Left ventricle myocardium superior (tissue), 1 donor: ENCODE results near the gene NAALADL2. TPM values are rescaled to one million over a fixed set of nuclear protein-coding genes. Genes with fewer than 3 reads are reported as not detected.
A peak's percentile ranks its signal among the peaks of the same experiment; 100 is the strongest.
"Not testable (repeated sequence)": the region's sequence is repeated elsewhere in the genome, so short reads cannot be mapped to it uniquely, and the experiment has no call there.

ENCODE experiments used
- ATAC-seq: fragments of 200-7000 bp; cut with Tn5 transposase; one replicate; pipeline ENCODE4 v1.9.1; 2020; ENCODE audit warnings: mild to moderate bottlenecking, moderate library complexity
- DNase-seq: peaks from one replicate; pipeline ENCODE4 v3.0.0-alpha.2; 2020
- intact Hi-C: fragments of 100-400 bp; cut with micrococcal nuclease; formaldehyde crosslinking; loops from one replicate; pipeline ENCODE4 v1.11.0; 2022
- total RNA-seq: library from RNA; stranded (reverse); fragmentation: NEBNext Ultra II Directional; extraction: Animal tissue kit (Norgen Biotek cat#: 25700); gene quantifications from one replicate; pipeline ENCODE4 v1.2.1, GENCODE V29; 2021
- donor health status: DM: no; HTN: yes; CAD: no; lungs with severe emphysema.

Gene NAALADL2
- total RNA-seq, 1 donor from 2014 or later = 3.1 TPM

DNA sequence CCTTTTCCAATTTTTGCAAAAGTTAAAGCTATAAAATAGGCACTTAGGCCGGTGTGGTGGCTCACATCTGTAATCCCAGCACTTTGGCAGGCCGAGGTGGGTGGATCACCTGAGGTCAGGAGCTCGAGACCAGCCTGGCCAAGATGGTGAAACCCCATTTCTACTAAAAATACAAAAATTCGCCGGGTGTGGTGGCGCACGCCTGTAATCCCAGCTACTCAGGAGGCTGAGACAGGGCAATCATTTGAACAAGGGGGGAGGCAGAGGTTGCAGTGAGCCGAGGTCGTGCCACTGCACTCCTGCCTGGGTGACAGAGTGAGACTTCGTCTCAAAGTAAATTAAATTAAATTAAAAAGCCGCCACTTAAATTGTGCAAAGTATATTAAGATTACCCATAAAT lies 412.3 kb downstream of the NAALADL2 start:
- DNase-seq, intact Hi-C loops, ATAC-seq: not testable (repeated sequence)

DNA sequence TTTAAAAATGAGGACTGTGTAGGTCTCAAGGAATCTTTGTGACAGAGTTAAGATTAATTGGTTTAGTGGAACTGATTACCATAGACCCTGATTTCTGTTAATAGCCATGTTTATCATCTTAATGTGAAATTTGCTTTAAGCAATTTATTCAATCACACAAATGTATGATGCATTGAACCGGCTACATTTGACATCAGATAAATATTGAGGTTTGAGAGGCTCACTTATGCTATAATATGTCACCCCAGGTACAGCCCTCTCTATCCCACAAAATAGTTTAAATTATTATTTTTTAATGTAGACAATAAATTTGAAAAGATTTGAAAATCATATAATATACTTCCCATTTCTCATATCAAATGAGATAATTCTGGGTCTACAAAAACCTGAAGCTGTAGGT lies 413.3 kb downstream of the NAALADL2 start:
- ATAC-seq = no peak
- intact Hi-C loops = no loop called here
- no peak for DNase-seq

DNA sequence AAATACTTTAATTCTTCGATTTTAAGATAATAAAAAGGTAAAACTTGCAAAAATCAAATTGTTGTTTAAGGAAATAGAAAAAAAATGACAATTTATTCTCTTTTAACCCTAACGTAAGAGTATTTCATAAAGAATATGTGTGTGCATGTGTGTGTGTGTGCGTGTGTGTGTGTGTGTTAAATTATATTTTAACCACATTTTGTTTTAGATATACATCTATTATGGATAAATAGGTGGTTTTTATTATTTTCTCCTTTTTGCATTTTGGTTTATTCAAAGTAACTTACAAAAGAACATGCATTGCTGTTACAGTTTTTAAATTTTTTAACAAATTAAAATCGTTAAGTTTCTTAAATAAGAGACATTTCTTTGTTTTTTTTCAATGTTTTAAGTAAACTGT lies 414.4 kb downstream of the NAALADL2 start:
- DNase-seq = no peak
- intact Hi-C loops = no loop called here
- no peak for ATAC-seq

DNA sequence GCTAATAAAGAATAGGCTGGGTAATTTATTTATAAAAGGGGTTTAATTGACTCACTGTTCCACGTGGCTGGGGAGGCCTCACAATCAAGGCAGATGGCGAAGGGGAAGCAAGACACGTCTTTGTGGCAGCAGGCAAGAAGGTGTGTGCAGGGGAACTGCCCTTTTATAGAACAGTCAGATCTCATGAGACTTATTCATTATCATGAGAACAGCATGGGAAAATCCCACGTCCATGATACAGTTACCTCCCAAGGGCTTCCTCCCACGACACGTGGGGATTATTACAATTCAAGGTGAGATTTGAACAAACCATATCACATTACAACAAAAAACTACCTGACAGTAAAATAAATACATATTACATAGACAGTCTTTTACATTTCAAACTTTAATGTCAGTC lies 414.9 kb downstream of the NAALADL2 start:
- intact Hi-C loops = no loop called here
- DNase-seq = no peak
- no peak for ATAC-seq

DNA sequence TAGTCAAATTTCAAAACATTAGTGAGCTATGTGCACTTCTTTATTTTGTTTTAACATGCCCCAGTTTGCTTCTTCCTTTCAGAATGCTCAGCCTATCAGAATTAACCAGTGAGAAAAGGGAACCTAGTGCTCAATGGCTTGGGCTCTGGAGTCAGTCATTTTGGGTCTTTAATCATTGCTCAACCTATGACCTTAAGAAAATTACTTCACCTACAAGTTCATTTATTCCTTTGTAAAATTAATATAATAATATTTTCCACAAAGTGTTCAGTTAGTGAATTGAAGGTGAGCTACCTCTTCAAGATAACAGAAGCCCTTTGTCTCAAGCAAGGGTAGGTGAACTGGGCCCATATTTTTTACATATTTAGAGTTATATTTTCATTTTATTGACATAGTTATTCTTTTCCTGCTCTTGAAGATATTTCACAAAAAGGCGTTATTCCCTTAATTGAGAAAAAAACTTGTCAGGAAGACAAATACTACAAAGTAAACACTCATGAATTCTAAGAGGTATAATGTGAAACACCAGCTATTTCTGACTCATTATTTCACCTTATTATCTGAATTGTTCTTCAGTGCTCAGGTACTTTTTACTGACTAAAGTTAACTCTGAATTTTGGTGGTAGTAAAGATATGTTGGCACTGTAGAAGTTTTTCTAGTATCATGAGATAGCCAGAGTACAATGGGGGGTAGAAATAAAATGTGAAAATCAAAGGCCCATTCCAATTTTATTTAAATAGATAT lies 415.5 kb downstream of the NAALADL2 start:
- intact Hi-C loops = no loop called here
- ATAC-seq (no peak), DNase-seq (no peak)

DNA sequence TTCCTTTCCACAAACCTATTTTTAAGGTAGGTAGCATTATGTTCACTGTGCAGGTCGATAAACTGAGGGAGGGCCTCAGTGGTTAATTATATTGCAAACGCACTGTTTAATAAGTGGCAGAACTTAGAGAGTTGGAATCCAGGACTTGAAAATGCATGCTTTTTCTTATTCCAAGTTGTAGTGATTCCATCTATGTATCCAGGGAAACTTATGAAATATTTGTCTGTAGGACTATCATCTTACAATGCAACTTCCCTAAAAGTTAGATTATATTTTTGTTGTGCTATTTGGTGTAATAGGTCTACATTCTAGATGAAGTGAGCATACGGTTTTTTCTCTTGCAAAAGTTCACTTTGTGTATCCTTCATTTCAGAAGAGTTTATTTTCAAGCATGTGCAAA lies 419.5 kb downstream of the NAALADL2 start:
- DNase-seq (no peak), ATAC-seq (no peak)
- intact Hi-C loops = no loop called here

DNA sequence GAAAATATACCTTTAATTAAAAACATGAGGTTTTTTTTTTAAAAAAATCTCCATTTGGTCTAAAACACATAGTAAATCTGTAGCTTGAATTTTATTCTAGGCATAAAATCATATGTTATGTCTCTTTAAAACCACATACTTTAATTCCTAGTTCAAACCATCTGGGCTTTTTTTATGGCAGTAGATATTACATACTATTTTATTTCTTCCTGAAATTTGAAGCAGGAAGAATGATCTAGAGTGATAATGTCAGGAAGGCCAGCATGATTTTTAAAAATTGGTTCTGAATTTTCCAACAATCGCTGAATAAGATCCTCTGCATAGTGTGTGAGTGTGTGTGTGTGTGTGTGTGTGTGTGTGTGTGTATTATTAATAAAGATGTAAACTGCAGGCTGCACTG lies 420.3 kb downstream of the NAALADL2 start:
- ATAC-seq = no peak
- DNase-seq = no peak
- intact Hi-C loops = no loop called here

DNA sequence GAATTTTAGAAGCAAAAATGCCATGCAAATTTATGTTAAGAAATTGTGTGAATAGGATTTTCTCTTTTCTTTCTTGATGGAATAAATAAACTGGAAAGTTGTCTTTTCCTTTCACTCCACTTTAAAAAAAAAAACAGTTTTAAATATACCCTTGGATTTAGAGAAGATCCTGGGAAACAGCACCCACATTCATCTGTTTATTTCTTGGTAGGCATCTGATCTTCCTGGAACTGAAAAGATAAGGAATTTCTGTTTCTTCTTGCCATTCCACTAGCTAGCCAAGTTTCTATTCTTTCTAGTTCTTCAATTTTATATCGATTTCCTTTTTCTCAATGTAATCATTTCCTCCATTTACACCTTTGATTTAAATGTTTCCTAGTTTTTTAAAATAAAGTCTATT lies 420.8 kb downstream of the NAALADL2 start:
- no peak for DNase-seq
- no peak for ATAC-seq
- intact Hi-C loops = no loop called here

DNA sequence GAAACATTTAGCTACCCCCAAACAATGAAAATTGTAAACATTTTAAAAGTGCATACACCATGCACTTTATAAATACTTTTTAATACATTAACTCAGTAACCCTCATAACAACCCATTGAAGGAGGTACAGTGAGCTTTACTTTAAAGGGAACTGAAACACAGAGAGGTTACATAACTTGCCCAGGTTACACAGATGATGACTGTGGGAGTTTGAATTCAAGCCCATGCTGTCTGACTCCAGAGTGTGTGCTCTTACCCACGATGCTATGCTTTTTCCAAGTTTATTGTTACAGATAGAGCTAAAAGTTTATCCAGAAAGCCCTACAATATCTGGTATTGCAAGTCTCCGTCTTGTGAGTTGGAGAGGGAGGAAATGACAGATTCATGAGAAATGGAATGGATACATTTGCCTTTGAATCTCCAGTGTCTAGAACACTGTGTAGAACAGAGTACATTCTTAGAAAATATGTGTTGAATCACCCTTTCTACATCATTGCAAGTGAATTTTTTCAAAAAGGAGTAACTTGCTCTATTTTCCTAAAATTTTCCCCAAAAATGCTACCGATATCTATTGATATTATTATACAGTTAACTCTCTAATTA lies 428.3 kb downstream of the NAALADL2 start:
- intact Hi-C loops = no loop called here
- DNase-seq = no peak
- ATAC-seq = no peak

DNA sequence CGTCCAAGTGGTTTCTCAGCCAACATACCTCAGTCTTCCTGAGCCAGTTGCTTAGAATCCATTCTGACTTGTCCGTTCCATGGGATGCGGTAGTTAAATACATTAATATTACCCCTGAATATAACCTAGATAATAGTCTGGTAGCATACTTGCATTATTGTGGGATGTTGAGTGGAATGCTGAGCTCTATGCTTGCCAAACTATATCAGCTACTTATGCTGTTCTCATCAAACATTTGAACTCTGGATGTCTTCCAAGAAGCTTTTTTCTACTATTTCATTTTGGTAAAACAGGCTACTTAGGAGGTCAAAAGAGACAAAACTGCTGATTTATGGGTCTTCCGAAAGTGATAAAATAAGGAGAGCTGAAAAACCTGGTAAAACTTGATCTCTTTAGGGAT lies 429.5 kb downstream of the NAALADL2 start:
- ATAC-seq = no peak
- intact Hi-C loops = no loop called here
- no peak for DNase-seq

DNA sequence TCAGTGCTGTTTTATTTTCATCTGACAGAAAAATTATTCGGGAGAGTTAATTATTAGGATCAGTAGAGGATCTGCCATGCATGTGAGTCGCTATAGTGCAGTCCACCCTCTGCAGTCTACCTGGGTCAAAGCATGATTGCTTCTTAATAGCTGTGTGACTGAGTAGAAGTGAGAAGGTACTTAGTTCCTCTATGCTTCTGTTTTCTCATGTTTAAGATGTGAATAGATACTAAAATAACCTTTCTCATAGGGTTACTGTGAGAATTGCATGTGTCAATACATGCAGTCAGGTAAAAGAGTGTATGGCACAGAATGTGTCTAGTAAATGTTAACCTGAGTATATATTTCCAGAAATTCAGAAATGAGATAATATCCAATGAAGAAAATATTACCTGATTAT lies 435.7 kb downstream of the NAALADL2 start:
- ATAC-seq (no peak), DNase-seq (no peak)
- intact Hi-C loops = no loop called here

DNA sequence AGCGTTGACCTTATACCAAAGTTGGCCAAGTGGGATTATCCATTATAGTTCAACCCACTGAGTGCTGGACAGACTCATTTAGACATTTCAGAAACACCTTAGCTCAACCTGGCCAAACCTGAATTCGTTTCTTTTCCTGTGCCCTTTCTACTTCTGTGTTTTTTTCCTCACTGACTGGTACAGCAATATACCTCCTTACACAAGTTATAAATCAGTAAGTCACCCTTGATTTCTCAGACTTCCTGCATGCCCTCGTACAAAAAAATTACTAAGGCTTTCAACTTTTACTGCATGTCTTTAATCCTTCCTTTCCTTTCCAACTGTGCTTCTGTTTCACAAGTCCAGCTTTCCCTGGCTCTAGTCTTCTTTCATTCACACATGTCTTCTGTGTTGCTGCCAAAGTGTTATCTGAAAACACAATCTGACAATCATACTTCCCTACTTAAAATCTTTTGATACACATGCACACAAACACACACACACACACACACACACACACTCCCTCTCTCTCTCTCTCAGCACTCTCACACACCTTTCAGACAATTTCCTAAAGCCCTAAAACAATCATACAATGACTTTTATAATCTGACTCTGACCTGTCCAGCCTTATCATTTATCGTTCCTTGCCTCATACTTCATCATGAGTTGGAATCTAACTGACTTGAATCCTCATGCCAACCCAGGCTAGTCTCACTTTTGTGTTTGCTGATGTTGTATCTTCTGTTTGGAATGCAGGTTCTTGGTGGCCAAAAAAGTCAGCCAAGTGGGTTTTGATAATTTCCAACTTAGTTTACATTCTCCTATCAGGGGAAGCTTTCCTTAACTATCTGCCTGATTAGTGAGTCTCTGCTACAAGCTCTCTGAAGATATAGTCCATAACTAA lies 436.4 kb downstream of the NAALADL2 start:
- intact Hi-C loops = no loop called here
- ATAC-seq (no peak), DNase-seq (no peak)

DNA sequence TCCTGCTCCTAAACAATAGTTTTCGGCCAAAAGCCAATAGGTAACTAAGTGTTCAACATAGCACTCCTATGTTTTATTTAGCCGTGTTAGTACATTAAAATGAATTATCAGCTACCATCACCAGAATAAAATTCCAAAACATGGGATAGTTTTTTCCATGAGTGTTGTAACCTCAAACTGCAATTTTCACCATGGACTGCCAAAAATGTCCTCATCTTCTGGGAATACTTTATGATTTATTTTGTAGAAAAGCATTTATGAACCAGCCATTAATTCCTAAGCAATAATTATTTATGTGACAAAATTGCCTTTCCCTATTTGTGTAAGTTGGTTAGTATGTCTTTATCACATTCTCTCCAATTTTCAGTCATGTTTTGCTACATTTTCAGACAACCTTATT lies 438.1 kb downstream of the NAALADL2 start:
- DNase-seq (no peak), ATAC-seq (no peak)
- intact Hi-C loops = no loop called here

DNA sequence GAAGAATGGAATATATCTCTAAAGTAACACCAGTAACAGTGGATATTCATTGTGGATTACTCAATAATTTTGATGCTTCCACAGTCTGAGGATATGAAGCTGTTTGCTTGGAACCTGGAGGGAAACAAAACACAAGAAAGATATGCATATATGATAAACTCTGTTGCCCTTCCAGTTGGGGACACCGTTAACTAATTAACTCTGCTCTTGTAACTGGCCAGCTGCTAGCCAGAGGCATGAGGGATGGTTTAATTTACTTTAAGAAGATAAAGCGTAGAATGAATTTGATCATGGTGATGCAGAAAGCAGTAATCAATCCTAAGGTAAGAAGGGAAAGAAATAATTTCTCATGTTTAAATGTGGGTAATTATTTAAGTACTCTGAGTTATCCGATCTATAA lies 442.6 kb downstream of the NAALADL2 start:
- DNase-seq (no peak), ATAC-seq (no peak)
- intact Hi-C loops = no loop called here

DNA sequence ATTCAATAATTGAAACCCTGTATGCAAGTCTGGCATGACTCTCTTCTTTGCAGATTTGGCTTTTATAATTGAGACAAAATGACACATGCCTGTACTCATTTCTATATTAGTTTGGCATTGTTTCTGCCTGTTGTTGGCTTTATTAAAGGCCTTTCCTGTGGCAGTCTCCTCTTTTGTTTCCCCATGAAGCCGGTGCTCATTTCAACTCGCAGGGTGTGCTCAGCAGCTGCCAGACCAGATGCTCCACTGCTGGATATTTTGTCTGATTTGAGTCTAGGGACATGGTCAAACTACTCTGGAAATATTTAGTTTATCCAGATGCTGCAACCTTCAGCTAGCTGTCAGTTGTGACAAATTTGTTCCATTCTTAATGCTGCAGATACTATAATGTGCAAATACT lies 445.3 kb downstream of the NAALADL2 start:
- intact Hi-C loops = no loop called here
- peak; percentile 77 for ATAC-seq
- DNase-seq = peak; percentile 33

DNA sequence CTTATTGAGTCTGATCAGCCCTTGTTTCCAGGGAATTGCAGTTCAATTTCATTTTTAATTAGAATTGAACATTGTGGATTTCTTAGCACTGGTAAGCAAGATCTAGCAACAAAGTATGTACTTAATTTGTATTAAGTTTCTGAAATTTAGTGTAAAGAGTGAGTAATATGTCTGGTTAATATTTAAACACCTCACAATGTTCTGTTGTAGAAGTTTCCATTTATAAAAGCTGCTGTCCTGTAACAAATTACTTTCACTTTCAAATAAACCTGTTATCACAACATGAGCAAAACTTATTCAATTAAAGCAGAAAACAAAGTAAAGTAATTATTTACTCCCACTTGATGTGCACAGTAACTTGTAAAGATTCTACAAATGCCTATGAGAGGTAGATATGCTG lies 448.5 kb downstream of the NAALADL2 start:
- ATAC-seq (no peak), DNase-seq (no peak)
- intact Hi-C loops = no loop called here

DNA sequence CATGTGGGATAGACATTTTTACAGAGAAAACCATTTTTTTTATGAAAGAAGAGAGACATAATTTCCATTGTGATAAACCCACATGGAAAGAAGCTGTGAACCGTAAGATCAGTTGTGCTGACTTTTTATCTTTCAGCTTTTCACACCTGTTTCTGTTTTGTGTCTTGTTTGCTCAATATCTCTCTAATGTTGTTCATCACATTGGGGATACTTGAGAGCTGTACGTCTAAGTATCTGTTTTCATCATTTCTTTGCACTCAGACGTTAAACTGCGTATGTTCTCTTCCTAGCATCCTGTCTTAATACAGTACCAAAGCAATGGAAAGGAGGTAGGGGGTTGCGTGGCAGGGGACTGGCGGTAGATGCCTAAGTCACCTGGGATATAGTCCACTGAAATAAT lies 449.0 kb downstream of the NAALADL2 start:
- ATAC-seq = no peak

DNA sequence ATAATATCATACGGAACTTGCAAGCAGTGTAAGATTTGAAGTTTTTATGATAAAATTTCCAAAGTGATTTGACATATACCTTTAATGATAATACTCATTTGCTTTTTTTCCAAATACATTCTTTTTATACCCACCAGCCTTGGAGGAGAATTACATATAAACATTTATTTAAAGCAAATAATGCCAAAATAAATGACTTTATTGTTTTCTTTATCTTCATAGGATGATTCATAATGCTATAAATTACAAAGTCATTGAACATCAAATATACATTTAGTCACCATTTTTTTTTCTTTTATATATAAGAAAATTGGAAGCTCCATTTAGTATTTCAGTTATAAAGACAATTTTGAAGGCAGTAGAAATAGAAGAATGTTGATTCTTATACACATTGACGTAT lies 450.9 kb downstream of the NAALADL2 start:
- no peak for ATAC-seq
- no peak for DNase-seq
- intact Hi-C loops = no loop called here

More for the DNA sequence above, 449.0 kb downstream of the NAALADL2 start:
- DNase-seq = no peak
- intact Hi-C loops = no loop called here

DNA sequence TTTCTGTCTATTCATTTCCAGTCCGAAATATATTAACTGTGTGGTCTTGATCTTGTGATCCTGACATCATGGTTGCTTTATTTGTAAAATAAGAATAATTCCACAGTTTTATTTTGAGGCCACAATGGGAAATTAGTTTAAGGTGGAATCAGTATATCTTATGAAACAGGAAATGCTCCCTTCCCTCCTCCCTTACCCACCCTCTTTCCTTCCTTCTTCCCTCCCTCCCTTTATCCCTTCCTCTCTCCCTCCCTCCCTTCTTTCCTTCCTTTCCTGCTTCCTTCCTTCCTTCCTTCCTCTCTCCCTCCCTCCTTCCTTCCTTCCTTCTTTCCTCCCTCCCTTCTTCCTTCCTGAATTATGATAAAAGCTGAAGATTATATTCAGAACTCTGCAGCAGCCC lies 452.3 kb downstream of the NAALADL2 start:
- intact Hi-C loops = no loop called here
- no peak for DNase-seq
- no peak for ATAC-seq

DNA sequence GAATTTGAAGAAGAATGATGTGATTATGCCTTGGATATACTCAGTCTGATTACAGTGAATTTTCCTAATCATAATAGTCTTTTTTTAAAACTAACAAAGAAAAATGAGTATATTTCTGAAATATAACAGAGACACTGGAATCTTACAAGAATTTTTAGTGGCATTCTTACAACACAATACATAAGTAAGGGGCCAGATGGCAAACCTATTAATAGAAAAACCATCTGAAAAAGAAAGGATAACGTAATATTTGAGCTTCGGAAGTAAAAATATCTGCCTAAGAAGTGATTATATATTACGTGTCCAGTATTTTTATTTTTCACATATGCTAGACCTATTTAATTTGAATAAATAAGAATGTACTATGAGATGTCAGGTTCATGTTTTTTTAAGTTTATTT lies 452.8 kb downstream of the NAALADL2 start:
- no peak for DNase-seq
- intact Hi-C loops = no loop called here
- ATAC-seq = no peak
